GM18505 (cell line): ENCODE measurements around the gene EXD3.
"Not testable (repeated sequence)": the region's sequence is repeated elsewhere in the genome, so short reads cannot be mapped to it uniquely, and the experiment has no call there.

Source experiments
- ATAC-seq: cut with Tn5 transposase; IDR thresholded peaks from one replicate; pipeline ENCODE4 v1.9.1; 2021; ENCODE audit not compliant: unreplicated experiment
- POLR2A ChIP-seq: IDR thresholded peaks from 4 replicates; pipeline ENCODE4 v1.6.1; 2011; ENCODE audit warnings: borderline replicate concordance; ENCODE audit not compliant: insufficient read depth, insufficient read length; ENCODE audit errors: extremely low read depth

EXD3 gene

GRCh38 chr9:137269231-137269772 lies 153.7 kb downstream of the EXD3 start:
- no peak for ATAC-seq
- peak; percentile 48 for TF ChIP-seq POLR2A

GRCh38 chr9:137268538-137269201 lies 154.3 kb downstream of the EXD3 start:
- TF ChIP-seq POLR2A, result no peak
- ATAC-seq, result no peak

DNA sequence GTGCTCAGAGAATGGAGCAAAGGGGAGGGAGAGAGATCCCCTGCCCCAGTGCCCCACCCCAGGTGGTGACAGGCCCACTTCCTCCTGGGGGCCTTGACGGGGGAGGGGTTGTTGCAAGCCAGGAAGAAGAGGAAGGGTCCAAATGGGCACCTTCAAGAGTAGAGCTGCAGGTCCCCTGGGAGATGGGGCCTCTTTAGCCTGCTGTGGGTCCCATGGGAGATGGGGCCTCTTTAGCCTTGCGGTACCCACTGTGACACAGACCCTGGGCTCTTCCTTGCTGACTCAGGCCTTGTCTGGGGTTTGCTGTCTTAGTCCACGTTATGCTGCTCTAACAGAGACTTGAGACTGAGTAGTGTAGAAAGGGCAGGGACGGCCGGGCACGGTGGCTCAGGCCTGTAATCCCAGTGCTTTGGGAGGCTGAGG lies 155.0 kb downstream of the EXD3 start:
- no peak for ATAC-seq
- TF ChIP-seq POLR2A, result peak; percentile 17

GRCh38 chr9:137266585-137267453 lies 156.1 kb downstream of the EXD3 start:
- TF ChIP-seq POLR2A, result no peak

GRCh38 chr9:137266162-137266527 lies 156.8 kb downstream of the EXD3 start:
- TF ChIP-seq POLR2A, result no peak
- no peak for ATAC-seq

More at GRCh38 chr9:137266585-137267453, 156.1 kb downstream of the EXD3 start:
- ATAC-seq, result no peak

DNA sequence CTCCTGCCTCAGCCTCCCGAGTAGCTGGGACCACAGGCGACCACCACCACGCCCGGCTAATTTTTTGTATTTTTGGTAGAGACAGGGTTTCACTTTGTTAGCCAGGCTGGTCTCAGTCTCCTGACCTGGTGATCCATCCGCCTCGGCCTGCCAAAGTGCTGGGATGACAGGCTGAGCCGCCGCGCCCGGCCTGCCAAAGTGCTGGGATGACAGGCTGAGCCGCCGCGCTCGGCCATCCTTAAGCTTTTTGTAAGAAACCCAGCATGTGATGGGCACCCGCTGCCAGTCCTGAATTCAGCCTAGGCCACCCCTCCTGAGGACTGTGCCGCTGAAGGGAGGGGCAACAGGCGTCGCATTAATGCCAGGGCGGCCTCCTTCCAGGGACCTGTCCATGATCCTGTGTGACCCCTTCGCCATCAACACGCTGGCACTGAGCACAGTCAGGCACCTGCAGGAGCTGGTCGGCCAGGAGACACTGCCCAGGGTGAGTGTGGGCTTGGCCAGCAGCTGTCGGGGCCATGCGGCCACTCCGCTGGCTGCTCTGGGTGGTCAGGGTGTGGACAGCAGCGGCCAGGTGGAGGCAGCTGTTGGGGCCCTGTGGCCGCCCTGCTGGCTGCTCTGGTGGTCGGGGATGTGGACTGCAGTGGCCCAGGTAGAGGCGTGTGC lies 157.3 kb downstream of the EXD3 start:
- TF ChIP-seq POLR2A, result no peak

DNA sequence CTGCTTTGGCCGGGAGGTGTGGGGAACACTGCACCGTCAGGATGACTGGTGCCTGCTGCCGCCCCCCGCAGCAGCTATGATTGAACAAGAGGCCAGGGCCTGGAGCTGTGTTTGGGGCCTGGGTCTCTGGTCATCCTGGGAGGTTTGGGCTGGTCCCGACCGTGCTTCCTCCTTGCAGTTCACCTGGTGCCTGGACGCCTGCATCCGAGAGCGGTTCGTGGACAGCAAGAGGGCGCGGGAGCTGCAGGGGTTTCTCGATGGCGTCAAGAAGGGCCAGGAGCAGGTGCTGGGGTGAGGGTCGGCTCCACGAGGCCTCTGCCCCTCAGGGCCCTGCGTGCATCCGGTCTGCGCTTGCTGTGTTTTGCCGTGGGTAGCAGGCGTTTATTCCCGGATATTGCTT lies 158.9 kb downstream of the EXD3 start:
- no peak for ATAC-seq
- TF ChIP-seq POLR2A, result no peak

More for the DNA sequence above, 157.3 kb downstream of the EXD3 start:
- no peak for ATAC-seq

- no peak for TF ChIP-seq POLR2A
- ATAC-seq, result no peak
Observed at GRCh38 chr9:137263506-137263905, 159.5 kb downstream of the EXD3 start.

DNA sequence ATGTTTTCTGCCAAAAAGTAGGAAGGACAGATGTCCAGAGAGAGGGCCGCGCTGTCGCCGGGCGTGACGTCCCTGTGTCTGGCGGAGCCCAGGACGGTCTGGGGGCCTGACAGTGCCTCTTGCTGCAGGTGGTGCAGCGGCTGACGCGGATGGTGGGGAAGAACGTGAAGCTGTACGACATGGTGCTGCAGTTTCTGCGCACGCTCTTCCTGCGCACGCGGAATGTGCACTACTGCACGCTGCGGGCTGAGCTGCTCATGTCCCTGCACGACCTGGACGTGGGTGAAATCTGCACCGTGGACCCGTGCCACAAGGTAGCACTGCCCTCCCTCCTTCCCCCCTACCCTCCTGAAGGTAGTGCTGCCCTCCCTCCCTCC lies 160.1 kb downstream of the EXD3 start:
- no peak for ATAC-seq
- no peak for TF ChIP-seq POLR2A

DNA sequence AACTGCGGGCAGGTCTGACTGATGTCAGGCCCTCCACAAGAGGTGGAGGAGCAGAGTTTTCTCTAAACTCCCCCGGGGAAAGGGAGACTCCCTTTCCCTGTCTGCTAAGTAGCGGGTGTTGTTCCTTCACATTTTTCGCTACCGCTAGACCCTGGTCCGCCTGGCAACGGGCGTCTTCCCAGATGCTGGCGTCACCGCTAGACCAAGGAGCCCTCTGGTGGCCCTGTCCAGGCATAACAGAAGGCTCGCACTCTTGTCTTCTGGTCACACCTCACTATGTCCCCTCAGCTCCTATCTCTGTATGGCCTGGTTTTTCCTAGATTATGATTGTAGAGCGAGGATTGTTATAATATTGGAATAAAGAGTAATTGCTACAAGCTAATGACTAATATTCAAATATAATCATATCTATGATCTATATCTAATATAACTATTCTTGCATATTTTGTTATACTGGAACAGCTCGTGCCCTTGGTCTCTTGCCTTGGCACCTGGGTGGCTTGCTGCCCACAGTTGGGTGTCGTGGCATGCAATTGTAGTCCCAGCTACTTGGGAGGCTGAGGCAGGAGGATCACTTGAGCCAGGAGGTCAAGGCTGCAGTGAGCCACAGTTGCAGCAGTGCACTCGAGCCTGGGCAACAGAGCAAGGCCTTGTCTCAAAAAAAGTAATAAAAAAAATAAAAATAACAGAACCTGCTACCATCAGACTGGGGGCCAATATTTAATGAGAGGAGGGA lies 160.6 kb downstream of the EXD3 start:
- ATAC-seq, result not testable (repeated sequence)
